Lung microvascular endothelial cell (primary cell): Measurements from ENCODE around the gene OBSCN. TPM values are rescaled to one million over a fixed set of nuclear protein-coding genes. Genes with fewer than 3 reads are reported as not detected.

Source experiments
- DNase-seq, 2 donors: peaks; one replicate each; pipeline versions ENCODE4 v3.0.0 to v3.0.0-alpha.2; 2010; ENCODE audit warnings: low read depth in 2 of 2
- total RNA-seq: library from RNA; depleted of rRNA; stranded (reverse); fragments of >200 nt; gene quantifications from 2 replicates; pipeline ENCODE4 v1.2.1, GENCODE V29; 2014

Gene OBSCN
- total RNA-seq, 1 donor from 2014 or later, result 9.5 TPM

- DNase-seq, result no peak
Measured at GRCh38 chr1:228352677-228353481, 145.0 kb downstream of the OBSCN start.

GRCh38 chr1:228353601-228354371 lies 145.9 kb downstream of the OBSCN start:
- no peak for DNase-seq

- DNase-seq, result no peak
Measured at GRCh38 chr1:228354390-228355320, 146.8 kb downstream of the OBSCN start.

DNA sequence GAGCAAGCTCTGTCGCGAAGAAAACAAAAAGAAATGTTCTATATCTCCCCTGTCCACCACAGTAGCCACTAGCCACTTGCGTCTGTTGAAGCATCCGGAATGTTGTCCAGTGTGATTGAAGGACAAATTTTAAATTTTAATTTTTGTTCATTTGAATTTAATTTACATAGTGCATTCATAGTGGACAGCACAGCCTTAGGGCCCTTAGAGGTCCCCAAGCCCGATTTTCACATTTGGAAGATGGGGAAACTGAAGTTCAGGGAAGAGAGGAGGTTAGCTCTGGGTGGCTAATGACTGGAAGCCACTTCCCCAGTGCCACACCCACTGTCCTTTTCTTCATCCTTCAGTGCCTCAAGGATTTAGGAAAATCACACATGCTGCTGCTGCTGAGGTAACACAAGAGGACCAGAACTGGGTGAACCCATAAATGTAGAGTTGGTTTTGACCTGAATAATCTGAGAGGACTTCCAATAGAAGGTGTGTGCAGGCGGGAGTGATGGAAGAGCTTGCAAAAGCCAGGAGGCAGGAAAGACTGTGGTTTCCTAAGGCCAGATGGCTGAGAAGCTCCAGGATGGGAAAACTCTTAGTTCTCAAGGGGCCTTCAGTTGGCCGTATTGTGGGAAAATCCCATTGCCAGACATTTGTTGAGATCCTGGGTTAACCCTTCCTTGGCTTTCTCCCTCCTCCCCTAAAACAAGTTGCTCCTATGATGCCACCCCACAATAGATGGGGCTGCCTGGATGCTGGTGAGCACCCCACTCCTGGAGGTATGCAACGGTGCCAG lies 149.2 kb downstream of the OBSCN start:
- no peak for DNase-seq

- DNase-seq, result no peak
Measured at GRCh38 chr1:228358039-228358763, 150.4 kb downstream of the OBSCN start.

DNA sequence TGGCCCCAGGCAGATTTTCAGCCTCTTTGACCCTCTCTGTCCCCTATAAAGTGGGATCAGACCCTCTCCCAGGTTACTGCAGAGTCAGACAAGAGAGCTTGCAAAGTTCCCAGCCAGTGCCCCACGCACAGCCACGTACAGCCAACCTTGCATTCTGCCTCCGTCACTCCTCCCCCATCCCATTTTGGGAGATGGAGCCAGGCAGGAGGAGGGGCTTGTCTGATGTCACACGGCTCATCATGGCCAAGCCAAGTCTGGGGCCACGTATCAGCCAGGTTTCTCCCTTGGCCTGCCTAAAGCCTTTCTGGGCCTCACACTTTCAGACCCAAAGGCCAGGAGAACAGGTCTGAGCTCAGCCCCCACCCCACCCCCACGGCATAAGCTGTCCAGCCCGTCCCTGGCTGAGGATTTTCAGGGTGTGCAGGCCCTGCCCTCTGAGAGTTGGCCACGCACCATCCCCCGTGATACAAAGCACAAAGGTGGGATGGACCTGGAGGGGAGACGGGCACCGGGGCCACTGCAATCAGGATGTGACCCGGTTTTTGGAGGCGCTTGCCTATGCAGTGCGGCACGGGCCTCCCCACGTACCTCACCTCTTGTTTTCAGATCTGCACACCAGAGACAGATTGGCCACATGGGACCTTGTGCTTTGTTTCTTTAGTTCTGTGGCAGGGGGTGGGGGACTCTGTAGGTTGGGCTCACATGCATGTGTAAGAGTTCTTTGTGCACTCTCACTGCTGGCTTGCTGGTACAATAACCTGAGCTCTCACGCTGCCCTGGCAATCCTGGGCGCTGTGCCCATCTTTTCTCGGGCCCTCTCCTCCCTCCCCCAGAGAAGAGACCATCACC lies 151.1 kb downstream of the OBSCN start:
- no peak for DNase-seq

DNA sequence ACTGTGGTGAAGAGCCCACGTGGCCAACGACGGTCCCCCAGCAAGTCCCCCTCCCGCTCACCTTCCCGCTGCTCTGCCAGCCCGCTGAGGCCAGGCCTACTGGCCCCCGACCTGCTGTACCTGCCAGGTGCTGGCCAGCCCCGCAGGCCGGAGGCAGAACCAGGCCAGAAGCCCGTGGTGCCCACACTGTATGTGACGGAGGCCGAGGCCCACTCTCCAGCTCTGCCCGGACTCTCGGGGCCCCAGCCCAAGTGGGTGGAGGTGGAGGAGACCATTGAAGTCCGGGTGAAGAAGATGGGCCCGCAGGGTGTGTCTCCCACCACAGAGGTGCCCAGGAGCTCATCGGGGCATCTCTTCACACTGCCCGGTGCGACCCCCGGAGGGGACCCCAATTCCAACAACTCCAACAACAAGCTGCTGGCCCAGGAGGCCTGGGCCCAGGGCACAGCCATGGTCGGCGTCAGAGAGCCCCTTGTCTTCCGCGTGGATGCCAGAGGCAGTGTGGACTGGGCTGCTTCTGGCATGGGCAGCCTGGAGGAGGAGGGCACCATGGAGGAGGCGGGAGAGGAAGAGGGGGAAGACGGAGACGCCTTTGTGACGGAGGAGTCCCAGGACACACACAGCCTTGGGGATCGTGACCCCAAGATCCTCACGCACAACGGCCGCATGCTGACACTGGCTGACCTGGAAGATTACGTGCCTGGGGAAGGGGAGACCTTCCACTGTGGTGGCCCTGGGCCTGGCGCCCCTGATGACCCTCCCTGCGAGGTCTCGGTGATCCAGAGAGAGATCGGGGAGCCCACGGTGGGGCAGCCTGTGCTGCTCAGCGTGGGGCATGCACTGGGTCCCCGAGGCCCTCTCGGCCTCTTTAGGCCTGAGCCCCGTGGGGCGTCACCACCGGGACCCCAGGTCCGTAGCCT lies 152.0 kb downstream of the OBSCN start:
- no peak for DNase-seq

DNA sequence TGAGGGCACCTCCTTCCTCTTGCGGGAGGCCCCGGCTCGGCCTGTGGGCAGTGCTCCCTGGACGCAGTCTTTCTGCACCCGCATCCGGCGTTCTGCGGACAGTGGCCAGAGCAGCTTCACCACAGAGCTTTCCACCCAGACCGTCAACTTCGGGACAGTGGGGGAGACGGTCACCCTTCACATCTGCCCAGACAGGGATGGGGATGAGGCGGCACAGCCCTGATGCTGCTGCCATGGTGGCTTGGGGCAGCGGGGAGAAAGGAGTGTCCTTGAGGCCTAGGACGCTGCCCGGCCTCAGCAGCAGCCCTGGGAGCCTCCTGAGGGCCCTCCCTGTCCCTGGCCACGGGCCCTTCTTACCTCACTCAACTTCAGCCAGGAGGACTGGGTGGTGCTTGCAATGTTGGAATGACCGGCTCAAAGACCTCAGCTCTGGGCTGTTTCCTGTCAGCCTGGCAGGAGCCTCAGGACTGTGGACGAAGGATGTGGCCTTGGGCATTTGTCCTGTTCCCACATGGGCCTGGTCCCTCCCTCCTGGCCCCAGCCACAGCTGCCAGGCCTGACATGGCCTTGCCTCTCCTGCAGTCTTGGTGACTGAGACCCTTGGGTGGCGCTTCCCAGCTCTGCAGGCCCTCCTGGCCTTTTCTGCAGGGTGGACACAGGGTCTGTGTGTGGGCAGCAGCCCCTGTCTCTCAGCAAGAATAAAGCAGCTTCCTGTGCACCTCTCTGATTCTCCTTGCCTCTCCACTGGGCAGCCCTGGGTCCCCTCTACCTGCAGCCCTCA lies 152.9 kb downstream of the OBSCN start:
- DNase-seq, result no peak

- no peak for DNase-seq
Measured at GRCh38 chr1:228361314-228362140, 153.7 kb downstream of the OBSCN start.

DNA sequence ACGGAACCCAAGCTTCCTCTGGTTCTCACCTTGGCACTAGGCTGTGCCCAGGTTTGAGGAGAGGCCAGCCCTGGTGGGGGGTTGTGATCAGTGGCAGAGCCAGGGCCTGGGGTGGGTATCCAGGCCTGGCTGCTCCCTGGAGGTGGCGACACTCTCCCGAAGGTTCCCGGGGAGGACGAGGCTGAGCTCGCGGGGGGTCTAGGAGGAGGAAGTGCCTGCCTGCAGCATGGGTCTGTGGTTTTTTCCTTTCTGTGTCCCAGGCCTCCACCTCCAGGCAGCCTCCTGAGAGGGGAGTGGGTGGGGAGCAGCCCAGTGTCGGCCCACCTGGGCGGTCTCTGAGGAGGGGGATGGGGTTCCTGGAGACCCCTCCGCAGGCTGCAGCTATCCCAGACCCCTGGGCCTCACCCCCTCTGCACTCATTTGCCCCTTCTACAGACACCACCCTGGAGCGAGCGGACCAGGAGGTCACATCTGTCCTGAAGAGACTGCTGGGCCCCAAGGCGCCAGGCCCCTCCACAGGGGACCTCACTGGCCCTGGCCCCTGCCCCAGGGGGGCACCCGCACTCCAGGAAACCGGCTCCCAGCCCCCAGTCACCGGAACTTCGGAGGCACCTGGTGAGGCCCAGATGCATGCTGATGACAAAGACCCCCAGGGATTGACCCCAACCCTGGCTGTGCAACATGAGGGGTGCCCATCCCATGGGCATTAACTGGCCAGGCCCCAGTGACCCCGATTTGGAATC lies 154.5 kb downstream of the OBSCN start:
- no peak for DNase-seq

DNA sequence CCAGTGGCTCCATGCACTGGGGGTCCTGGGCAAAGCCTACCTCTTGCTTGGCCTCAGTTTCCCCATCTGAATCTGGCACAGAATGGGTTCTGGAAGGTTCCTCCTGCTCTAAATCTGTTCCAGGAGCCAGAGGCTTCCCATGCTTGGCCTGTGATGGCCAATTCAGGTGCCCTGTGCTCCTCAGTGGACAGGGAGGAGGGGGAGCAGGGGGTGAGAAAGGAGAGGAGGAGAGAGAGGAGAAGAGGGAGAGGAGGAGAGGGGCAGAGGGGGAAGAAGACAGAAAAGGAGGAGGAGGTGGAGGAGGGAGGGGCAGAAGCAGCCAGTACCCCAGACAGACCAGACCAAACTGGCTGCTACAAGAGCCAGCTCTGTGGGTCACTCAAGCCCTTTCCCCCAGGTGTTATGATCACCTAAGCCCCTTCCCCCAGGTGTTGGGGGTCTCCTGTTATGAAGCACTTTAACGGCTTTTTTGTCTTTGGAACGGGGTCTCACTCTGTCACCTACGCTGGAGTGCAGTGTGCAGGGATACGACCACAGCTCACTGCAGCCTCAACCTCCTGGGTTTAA lies 155.1 kb downstream of the OBSCN start:
- no peak for DNase-seq

DNA sequence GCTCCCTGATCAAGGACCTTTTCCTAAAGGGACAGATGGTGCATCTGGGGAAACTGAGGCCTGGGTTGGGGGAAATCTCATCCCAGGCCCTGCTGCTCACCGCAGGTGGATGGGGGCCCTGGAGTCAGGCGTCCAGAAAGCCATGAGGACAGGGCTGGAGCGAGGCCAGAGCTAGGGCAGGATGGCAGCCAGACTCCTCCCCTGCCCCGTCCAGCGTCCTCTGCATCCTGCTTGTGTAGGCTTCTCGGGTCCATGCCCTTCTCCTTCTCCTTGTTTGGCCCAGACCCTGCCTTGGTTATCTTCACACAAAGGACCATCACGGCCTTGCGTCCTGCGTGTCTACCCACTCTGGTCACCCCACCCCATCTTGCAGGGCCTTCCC lies 155.8 kb downstream of the OBSCN start:
- DNase-seq, result no peak

DNA sequence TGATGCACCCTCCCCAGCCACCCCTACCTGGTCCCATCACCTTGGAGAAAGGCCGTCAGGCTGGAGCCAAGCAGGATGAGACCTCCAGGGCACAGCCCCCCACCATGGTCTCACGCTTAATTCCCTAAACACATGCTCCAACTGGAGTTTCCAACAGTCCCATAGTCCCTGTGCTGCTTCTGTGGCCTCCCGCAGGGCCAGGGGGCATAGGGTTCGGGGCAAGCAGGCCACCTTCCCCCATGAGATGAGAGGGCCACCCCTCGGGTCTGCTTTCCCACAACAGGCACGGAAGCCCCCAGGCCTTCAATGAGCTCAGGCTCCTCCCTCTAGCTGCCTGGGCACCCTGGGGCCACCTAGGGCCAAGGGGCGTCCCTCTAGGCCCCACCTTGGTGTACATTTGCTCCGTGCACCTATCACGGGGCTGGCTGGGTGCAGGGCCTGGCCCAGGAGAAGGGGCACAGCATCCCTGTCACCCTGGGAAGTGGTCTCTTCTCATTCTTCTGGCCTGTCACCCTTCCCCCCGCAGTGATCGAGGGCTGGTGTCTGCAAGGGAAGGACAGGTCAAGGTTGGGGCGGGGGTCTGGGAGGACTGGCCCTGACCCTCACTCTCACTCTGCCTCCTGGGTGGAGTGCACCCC lies 156.3 kb downstream of the OBSCN start:
- no peak for DNase-seq

GRCh38 chr1:228364706-228365213 lies 156.9 kb downstream of the OBSCN start:
- no peak for DNase-seq
